Retinal pigment epithelial cell (primary cell): ENCODE measurements around the gene CHST9.

Experiments used
- DNase-seq: peaks from one replicate; pipeline ENCODE4 v3.0.0-alpha.2; 2010; ENCODE audit warnings: low read depth
- H3K4me3 ChIP-seq: 2 replicates; pipeline ENCODE4 v1.5.1; 2011; ENCODE audit warnings: mild to moderate bottlenecking, low read length, control low read depth, moderate library complexity
- TF ChIP-seq, protein P1 (sequence below): conservative IDR thresholded peaks from 2 replicates; pipeline ENCODE4 v1.5.1; 2011; ENCODE audit warnings: low read depth, low read length, control low read depth, inconsistent platforms

Gene CHST9

DNA sequence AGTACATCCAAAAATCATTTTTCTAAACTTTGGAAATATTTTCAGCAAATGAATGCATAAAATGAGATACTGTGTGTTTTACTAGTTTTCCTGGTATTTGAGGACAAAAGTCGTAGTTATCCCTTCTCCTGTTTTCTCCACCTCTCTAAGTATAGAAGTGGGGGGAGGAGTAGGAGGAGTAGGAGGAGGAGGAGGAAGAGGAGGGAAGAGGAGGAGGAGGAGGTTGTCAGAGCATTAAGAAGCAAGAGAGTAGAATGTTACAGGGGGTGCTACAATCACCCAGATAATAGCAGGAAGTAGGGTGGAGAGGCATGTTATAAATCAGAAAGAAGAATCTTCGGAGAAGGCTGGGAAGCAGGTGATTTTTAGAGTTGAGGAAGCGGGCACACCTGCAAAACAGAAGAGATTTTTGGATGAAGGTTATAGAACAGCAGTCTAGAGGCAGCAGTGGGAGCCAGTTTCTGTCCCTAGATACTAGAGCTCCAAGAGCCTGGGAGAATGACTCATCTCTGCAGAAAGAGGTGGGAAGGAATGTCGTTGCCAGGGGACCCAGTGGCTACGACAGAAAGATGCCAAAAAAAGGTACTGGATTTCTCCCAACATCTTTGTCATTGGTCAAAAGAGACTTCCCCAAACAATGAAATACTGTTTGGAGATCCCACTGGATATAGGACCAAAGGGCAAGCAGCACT lies 275.4 kb downstream of the CHST9 start:
- no peak for DNase-seq
- no peak overlapping the region for H3K4me3 ChIP-seq
- TF ChIP-seq, protein P1, sequence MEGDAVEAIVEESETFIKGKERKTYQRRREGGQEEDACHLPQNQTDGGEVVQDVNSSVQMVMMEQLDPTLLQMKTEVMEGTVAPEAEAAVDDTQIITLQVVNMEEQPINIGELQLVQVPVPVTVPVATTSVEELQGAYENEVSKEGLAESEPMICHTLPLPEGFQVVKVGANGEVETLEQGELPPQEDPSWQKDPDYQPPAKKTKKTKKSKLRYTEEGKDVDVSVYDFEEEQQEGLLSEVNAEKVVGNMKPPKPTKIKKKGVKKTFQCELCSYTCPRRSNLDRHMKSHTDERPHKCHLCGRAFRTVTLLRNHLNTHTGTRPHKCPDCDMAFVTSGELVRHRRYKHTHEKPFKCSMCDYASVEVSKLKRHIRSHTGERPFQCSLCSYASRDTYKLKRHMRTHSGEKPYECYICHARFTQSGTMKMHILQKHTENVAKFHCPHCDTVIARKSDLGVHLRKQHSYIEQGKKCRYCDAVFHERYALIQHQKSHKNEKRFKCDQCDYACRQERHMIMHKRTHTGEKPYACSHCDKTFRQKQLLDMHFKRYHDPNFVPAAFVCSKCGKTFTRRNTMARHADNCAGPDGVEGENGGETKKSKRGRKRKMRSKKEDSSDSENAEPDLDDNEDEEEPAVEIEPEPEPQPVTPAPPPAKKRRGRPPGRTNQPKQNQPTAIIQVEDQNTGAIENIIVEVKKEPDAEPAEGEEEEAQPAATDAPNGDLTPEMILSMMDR: no peak

GRCh38 chr18:26908906-26909305 lies 276.2 kb downstream of the CHST9 start:
- no peak overlapping the region for H3K4me3 ChIP-seq
- no peak for DNase-seq
- TF ChIP-seq, protein P1: no peak

- H3K4me3 ChIP-seq: no peak overlapping the region
- TF ChIP-seq, protein P1: no peak
- no peak for DNase-seq
Measured at GRCh38 chr18:26902291-26902690, 282.8 kb downstream of the CHST9 start.

- TF ChIP-seq, protein P1: no peak
- no peak overlapping the region for H3K4me3 ChIP-seq
- no peak for DNase-seq
Measured at GRCh38 chr18:26901020-26901419, 284.1 kb downstream of the CHST9 start.

DNA sequence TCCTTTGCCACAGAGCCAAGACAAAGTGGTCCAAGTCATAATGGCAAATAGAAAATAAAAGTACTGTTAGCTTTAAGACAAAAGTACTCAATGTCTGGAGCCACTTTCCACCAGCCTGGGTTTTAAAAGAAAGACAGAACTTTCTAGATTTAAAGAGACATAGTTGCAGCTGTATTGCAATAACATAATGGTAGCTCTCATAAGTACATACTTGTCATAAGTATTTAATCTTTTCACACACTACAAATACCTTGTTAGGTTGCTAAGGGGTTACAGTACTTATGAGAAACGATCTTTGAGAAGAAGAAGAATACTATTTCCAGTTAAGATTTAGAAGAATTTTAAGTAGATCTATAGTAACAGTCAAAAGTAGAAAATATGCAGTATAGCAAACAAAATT lies 290.7 kb downstream of the CHST9 start:
- no peak for DNase-seq
- TF ChIP-seq, protein P1: no peak
- no peak overlapping the region for H3K4me3 ChIP-seq

DNA sequence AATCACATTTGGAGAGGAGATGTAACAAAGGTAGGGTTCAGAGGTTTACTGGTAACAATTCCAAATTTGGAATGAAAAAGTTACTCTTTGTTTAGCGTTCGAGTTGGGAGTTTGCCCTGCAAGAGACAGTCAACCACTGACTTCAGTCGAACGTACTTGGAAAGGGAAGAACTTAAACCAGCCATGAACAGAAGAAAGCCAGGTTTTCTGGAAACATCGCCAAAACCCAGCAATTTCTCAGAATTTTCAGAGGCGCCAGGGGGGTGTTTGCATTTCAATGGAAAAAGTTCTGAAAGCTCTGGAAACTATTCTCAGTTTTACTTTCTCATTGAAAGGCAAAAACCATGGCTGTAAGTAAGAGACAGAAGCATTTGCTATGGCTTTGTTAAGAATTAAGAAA lies 291.1 kb downstream of the CHST9 start:
- no peak for DNase-seq
- TF ChIP-seq, protein P1: no peak
- no peak overlapping the region for H3K4me3 ChIP-seq

GRCh38 chr18:26888259-26888658 lies 296.8 kb downstream of the CHST9 start:
- no peak for DNase-seq
- TF ChIP-seq, protein P1: no peak
- H3K4me3 ChIP-seq: no peak overlapping the region
